ENCODE measurements around the gene LTBP3. TPM values are rescaled to one million over a fixed set of nuclear protein-coding genes. Genes with fewer than 3 reads are reported as not detected.

LTBP3 gene
- total and polyA plus RNA-seq, 9 of the 15 experiments (the other 6 are each of a cell fraction or from before 2014, with no cell fraction given): 0.06 to 20.5 (median 4.8) TPM

GRCh38 chr11:65498977-65499712 is 59.0 kb downstream of the LTBP3 start, which contains the start of gene MALAT1 (continued):
- TF ChIP-seq, protein P1, sequence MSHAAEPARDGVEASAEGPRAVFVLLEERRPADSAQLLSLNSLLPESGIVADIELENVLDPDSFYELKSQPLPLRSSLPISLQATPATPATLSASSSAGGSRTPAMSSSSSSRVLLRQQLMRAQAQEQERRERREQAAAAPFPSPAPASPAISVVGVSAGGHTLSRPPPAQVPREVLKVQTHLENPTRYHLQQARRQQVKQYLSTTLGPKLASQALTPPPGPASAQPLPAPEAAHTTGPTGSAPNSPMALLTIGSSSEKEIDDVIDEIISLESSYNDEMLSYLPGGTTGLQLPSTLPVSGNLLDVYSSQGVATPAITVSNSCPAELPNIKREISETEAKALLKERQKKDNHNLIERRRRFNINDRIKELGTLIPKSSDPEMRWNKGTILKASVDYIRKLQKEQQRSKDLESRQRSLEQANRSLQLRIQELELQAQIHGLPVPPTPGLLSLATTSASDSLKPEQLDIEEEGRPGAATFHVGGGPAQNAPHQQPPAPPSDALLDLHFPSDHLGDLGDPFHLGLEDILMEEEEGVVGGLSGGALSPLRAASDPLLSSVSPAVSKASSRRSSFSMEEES (CRISPR knock-in tag; IDR thresholded peaks at IDR 0.05): peak; percentile 73
- TF ChIP-seq, protein P2, sequence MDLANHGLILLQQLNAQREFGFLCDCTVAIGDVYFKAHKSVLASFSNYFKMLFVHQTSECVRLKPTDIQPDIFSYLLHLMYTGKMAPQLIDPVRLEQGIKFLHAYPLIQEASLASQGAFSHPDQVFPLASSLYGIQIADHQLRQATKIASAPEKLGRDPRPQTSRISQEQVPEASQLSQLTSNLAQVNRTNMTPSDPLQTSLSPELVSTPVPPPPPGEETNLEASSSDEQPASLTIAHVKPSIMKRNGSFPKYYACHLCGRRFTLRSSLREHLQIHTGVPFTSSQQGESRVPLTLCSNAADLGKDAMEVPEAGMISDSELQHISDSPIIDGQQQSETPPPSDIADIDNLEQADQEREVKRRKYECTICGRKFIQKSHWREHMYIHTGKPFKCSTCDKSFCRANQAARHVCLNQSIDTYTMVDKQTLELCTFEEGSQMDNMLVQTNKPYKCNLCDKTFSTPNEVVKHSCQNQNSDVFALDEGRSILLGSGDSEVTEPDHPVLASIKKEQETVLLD (IDR thresholded peaks at IDR 0.05): no peak
- no peak for TF ChIP-seq ZNF707 (CRISPR knock-in tag; conservative IDR thresholded peaks at IDR 0.05)
- TF ChIP-seq, protein P3, sequence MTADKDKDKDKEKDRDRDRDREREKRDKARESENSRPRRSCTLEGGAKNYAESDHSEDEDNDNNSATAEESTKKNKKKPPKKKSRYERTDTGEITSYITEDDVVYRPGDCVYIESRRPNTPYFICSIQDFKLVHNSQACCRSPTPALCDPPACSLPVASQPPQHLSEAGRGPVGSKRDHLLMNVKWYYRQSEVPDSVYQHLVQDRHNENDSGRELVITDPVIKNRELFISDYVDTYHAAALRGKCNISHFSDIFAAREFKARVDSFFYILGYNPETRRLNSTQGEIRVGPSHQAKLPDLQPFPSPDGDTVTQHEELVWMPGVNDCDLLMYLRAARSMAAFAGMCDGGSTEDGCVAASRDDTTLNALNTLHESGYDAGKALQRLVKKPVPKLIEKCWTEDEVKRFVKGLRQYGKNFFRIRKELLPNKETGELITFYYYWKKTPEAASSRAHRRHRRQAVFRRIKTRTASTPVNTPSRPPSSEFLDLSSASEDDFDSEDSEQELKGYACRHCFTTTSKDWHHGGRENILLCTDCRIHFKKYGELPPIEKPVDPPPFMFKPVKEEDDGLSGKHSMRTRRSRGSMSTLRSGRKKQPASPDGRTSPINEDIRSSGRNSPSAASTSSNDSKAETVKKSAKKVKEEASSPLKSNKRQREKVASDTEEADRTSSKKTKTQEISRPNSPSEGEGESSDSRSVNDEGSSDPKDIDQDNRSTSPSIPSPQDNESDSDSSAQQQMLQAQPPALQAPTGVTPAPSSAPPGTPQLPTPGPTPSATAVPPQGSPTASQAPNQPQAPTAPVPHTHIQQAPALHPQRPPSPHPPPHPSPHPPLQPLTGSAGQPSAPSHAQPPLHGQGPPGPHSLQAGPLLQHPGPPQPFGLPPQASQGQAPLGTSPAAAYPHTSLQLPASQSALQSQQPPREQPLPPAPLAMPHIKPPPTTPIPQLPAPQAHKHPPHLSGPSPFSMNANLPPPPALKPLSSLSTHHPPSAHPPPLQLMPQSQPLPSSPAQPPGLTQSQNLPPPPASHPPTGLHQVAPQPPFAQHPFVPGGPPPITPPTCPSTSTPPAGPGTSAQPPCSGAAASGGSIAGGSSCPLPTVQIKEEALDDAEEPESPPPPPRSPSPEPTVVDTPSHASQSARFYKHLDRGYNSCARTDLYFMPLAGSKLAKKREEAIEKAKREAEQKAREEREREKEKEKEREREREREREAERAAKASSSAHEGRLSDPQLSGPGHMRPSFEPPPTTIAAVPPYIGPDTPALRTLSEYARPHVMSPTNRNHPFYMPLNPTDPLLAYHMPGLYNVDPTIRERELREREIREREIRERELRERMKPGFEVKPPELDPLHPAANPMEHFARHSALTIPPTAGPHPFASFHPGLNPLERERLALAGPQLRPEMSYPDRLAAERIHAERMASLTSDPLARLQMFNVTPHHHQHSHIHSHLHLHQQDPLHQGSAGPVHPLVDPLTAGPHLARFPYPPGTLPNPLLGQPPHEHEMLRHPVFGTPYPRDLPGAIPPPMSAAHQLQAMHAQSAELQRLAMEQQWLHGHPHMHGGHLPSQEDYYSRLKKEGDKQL (CRISPR knock-in tag; IDR thresholded peaks at IDR 0.05; ENCODE audit: borderline replicate concordance): no peak
- peak; percentile 78; the same call in 1 of the 2 replicates for TF ChIP-seq THRAP3 (IDR thresholded peaks at IDR 0.05; ENCODE audit: borderline replicate concordance)
- no peak for TF ChIP-seq NFE2 (IDR thresholded peaks at IDR 0.05; ENCODE audit: low read depth)
- TF ChIP-seq HNRNPL (IDR thresholded peaks at IDR 0.05; ENCODE audit: low read depth, low read length): no peak; the same call in 1 of the 2 replicates
- peak; percentile 84 for TF ChIP-seq SP1 (CRISPR knock-in tag; IDR thresholded peaks at IDR 0.05)
- peak; percentile 93 for TF ChIP-seq EWSR1 (IDR thresholded peaks at IDR 0.05; ENCODE audit: borderline replicate concordance, low read depth, partially characterized antibody)
- TF ChIP-seq MECOM (CRISPR knock-in tag; IDR thresholded peaks at IDR 0.05): peak; percentile 75
- TF ChIP-seq RFX5 (IDR thresholded peaks at IDR 0.05; ENCODE audit: low read depth, low read length): peak; percentile 78; the same call in 1 of the 2 replicates
- peak; percentile 97 for TF ChIP-seq KLF10 (CRISPR knock-in tag; IDR thresholded peaks at IDR 0.05)
- no peak for TF ChIP-seq ZNF165 (CRISPR knock-in tag; IDR thresholded peaks at IDR 0.05; ENCODE audit: borderline replicate concordance)
- peak; percentile 99 for TF ChIP-seq ZBED1 (IDR thresholded peaks at IDR 0.05)
- TF ChIP-seq CCNT2 (IDR thresholded peaks at IDR 0.05; ENCODE audit: borderline replicate concordance, extremely low read depth, insufficient read length, low read depth, low read length): no peak
